Astrocyte (in vitro differentiated cells and primary cell): ENCODE measurements around the gene BIRC7. TPM values are rescaled to one million over a fixed set of nuclear protein-coding genes. Genes with fewer than 3 reads are reported as not detected.
"Not testable (repeated sequence)": the region's sequence is repeated elsewhere in the genome, so short reads cannot be mapped to it uniquely, and the experiment has no call there.

Experiments used
- DNase-seq: peaks from one replicate; pipeline ENCODE4 v3.0.0-alpha.2; 2010; ENCODE audit warnings: low read depth
- FAIRE-seq: peaks from 2 replicates; lab custom pipeline; 2011; peaks lifted over from hg19 to GRCh38; lab: Jason Lieb, UNC
- H2AFZ ChIP-seq: 2 replicates; pipeline ENCODE4 v1.6.0; 2012; ENCODE audit warnings: low read depth, low read length, inconsistent platforms
- H3K27ac ChIP-seq: 2 replicates; pipeline ENCODE4 v1.5.1; 2011; ENCODE audit warnings: low read depth, low read length, inconsistent platforms
- H3K27me3 ChIP-seq: 2 replicates; pipeline ENCODE4 v1.6.0; 2011; ENCODE audit warnings: low read length, inconsistent platforms; ENCODE audit not compliant: insufficient read depth
- H3K36me3 ChIP-seq: 2 replicates; pipeline ENCODE4 v1.5.1; 2011; ENCODE audit warnings: low read length, inconsistent platforms; ENCODE audit not compliant: insufficient read depth
- H3K4me1 ChIP-seq: 2 replicates; pipeline ENCODE4 v1.5.1; 2011; ENCODE audit warnings: low read length, inconsistent platforms; ENCODE audit not compliant: insufficient read depth
- H3K4me2 ChIP-seq: 2 replicates; pipeline ENCODE4 v1.6.0; 2012; ENCODE audit warnings: low read length, inconsistent platforms
- H3K4me3 ChIP-seq: 2 replicates; pipeline ENCODE4 v1.5.1; 2011; ENCODE audit warnings: low read depth, mild to moderate bottlenecking, low read length, inconsistent platforms; ENCODE audit not compliant: insufficient read depth
- H3K79me2 ChIP-seq: 2 replicates; pipeline ENCODE4 v1.6.0; 2012; ENCODE audit warnings: mild to moderate bottlenecking, low read length, inconsistent platforms; ENCODE audit not compliant: insufficient read depth
- H3K9ac ChIP-seq: 2 replicates; pipeline ENCODE4 v1.6.0; 2012; ENCODE audit warnings: mild to moderate bottlenecking, low read length, inconsistent platforms
- H3K9me3 ChIP-seq: 2 replicates; pipeline ENCODE4 v1.5.1; 2012; ENCODE audit warnings: low read depth, mild to moderate bottlenecking, low read length, inconsistent platforms; ENCODE audit not compliant: insufficient read depth
- H4K20me1 ChIP-seq: 2 replicates; pipeline ENCODE4 v1.6.0; 2012; ENCODE audit warnings: low read length, inconsistent platforms; ENCODE audit not compliant: insufficient read depth
- H3K27ac Mint-ChIP-seq: one replicate; pipeline ENCODE4 v1.8.0; 2021; ENCODE audit warnings: mild to moderate bottlenecking, mixed read lengths; ENCODE audit not compliant: unreplicated experiment
- H3K27me3 Mint-ChIP-seq: one replicate; pipeline ENCODE4 v1.8.0; 2021; ENCODE audit warnings: low read depth, mixed read lengths; ENCODE audit not compliant: unreplicated experiment
- H3K36me3 Mint-ChIP-seq: one replicate; pipeline ENCODE4 v1.8.0; 2021; ENCODE audit warnings: low read depth, mixed read lengths; ENCODE audit not compliant: unreplicated experiment
- H3K4me1 Mint-ChIP-seq: one replicate; pipeline ENCODE4 v1.8.0; 2021; ENCODE audit warnings: low read depth, mixed read lengths; ENCODE audit not compliant: unreplicated experiment
- H3K4me3 Mint-ChIP-seq: one replicate; pipeline ENCODE4 v1.8.0; 2021; ENCODE audit warnings: mild to moderate bottlenecking, moderate library complexity, mixed read lengths; ENCODE audit not compliant: unreplicated experiment
- H3K9me3 Mint-ChIP-seq: one replicate; pipeline ENCODE4 v1.8.0; 2021; ENCODE audit warnings: mild to moderate bottlenecking, mixed read lengths; ENCODE audit not compliant: unreplicated experiment
- CTCF ChIP-seq: IDR thresholded peaks from 2 replicates; pipeline ENCODE4 v1.5.1; 2011; ENCODE audit warnings: low read depth, mild to moderate bottlenecking, inconsistent platforms, low read length, moderate library complexity; ENCODE audit not compliant: insufficient read depth
- EZH2 ChIP-seq: IDR thresholded peaks from 2 replicates; pipeline ENCODE4 v1.6.1; 2012; ENCODE audit warnings: mild to moderate bottlenecking, low read length, inconsistent platforms; ENCODE audit not compliant: insufficient read depth
- total RNA-seq: library from RNA; stranded (reverse); gene quantifications from 2 replicates; pipeline ENCODE4 v1.2.1, GENCODE V29; 2021

Gene BIRC7
- total RNA-seq, 1 donor from 2014 or later = 3.3 TPM

DNA sequence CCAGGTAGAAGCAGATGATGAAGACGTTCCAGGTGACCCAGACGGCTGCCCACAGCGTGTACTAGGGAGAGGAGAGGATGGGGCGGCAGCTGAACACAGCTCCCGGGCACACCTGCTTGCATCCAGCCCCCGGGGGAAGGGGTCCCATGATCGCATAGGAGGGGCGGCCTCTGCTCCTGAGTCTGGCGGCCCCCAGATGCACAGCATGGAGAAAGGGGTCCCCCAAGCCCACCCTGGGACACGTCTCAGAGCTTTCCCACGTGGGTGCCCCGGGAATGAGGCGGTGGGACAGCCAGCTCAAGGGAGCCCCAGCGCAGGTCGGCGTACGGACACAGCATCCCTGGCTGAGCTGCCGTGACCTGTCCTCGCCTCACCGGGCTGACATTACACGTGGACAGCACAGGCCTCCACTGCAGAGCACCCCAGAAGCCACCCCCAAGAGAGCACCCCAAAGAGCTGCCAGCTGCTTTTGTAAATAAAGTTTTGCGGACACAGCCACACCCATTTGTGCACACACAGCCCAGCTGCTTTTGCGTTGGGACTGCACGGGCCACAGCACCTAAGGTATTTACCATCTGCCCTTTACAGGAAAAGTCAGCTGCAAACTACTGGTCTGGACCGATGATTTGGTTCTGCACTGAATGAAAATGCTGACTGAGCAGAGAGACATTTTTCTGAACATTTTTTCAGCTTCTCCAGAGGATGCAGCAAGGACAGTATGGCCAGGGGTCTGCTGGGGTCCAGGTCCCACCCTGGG, 13.3 kb downstream of the BIRC7 start:
- H4K20me1 ChIP-seq = no peaks in the 10 kb centered on the region
- H3K9me3 ChIP-seq = no peaks in the 10 kb centered on the region
- H3K4me1 ChIP-seq = peaks cover 2% of the 10 kb centered on the region
- no peak overlapping the region for H3K4me2 ChIP-seq
- Mint-ChIP-seq H3K27me3 (peaks cover 4% of the 10 kb centered on the region), H3K27ac (no peak overlapping the region), H3K36me3 (peaks cover 13% of the 10 kb centered on the region), H3K4me1 (peaks cover 20% of the 10 kb centered on the region), H3K4me3 (peak overlapping the region; percentile 50), H3K9me3 (peaks cover 1% of the 10 kb centered on the region)
- H3K9ac ChIP-seq = no peak overlapping the region
- DNase-seq = no peak
- H3K4me3 ChIP-seq = no peak overlapping the region
- no peaks in the 10 kb centered on the region for H3K36me3 ChIP-seq
- no peak for FAIRE-seq
- no peak for TF ChIP-seq EZH2
- no peak for TF ChIP-seq CTCF
- no peak overlapping the region for H2AFZ ChIP-seq
- no peak overlapping the region for H3K27ac ChIP-seq
- peaks cover 9% of the 10 kb centered on the region for H3K27me3 ChIP-seq
- H3K79me2 ChIP-seq = no peaks in the 10 kb centered on the region

- FAIRE-seq = no peak
- peaks cover 20% of the 10 kb centered on the region for H3K4me1 Mint-ChIP-seq
Observed at GRCh38 chr20:63249891-63250290, 14.2 kb downstream of the BIRC7 start.

DNA sequence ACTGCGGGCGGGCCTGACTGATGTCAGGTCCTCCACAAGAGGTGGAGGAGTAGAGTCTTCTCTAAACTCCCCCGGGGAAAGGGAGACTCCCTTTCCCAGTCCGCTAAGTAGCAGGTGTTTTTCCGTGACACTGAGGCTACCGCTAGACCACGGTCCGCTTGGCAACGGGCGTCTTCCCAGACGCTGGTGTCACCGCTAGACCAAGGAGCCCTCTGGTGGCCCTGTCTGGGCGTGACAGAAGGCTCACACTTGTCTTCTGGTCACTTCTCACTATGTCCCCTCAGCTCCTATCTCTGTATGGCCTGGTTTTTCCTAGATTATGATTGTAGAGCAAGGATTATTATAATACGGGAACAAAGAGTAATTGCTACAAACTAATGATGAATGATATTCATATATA, 15.6 kb downstream of the BIRC7 start:
- not testable (repeated sequence) for H3K36me3 Mint-ChIP-seq, H3K36me3 ChIP-seq, FAIRE-seq, H3K4me3 ChIP-seq, DNase-seq, H3K27me3 Mint-ChIP-seq, H3K9me3 ChIP-seq, H2AFZ ChIP-seq, H3K27ac ChIP-seq, H3K9me3 Mint-ChIP-seq, H4K20me1 ChIP-seq, H3K4me1 ChIP-seq, H3K9ac ChIP-seq, H3K79me2 ChIP-seq, H3K4me2 ChIP-seq
- peak overlapping the region; percentile 85 for H3K27ac Mint-ChIP-seq
- H3K4me3 Mint-ChIP-seq = peak overlapping the region; percentile 77
- peaks cover 21% of the 10 kb centered on the region for H3K27me3 ChIP-seq
- H3K4me1 Mint-ChIP-seq = peaks cover 30% of the 10 kb centered on the region

More at GRCh38 chr20:63249891-63250290, 14.2 kb downstream of the BIRC7 start:
- Histone ChIP-seq H3K27me3 (peaks cover 12% of the 10 kb centered on the region), H3K27ac (no peak overlapping the region), H3K36me3 (no peaks in the 10 kb centered on the region), H3K4me3 (no peak overlapping the region), H2AFZ (no peak overlapping the region), H3K4me2 (no peak overlapping the region), H3K79me2 (no peaks in the 10 kb centered on the region), H3K9me3 (no peaks in the 10 kb centered on the region), H3K9ac (no peak overlapping the region), H3K4me1 (peaks cover 3% of the 10 kb centered on the region), H4K20me1 (no peaks in the 10 kb centered on the region)
- DNase-seq = no peak
- peaks cover 13% of the 10 kb centered on the region for H3K36me3 Mint-ChIP-seq
- H3K27ac Mint-ChIP-seq = no peak overlapping the region
- TF ChIP-seq EZH2 = no peak
- TF ChIP-seq CTCF = no peak
- peaks cover 4% of the 10 kb centered on the region for H3K27me3 Mint-ChIP-seq
- H3K4me3 Mint-ChIP-seq = no peak overlapping the region
- H3K9me3 Mint-ChIP-seq = peaks cover 1% of the 10 kb centered on the region
